HFF-Myc (cell line): ENCODE data around the gene SRSF1.

ENCODE experiments used
- DNase-seq: peaks from one replicate; pipeline ENCODE4 v3.0.0-alpha.2; 2011; ENCODE audit warnings: low read depth; ENCODE audit errors: extremely low read depth
- H3K4me3 ChIP-seq: replicated peaks from 2 replicates; pipeline ENCODE4 v1.5.1; 2011; ENCODE audit warnings: low read depth, mild to moderate bottlenecking, control low read depth, low read length
- CTCF ChIP-seq: IDR thresholded peaks from 2 replicates; pipeline ENCODE4 v1.5.1; 2012; ENCODE audit warnings: mild to moderate bottlenecking, low read depth, low read length, control low read depth; ENCODE audit errors: missing control alignments

SRSF1 gene

DNA sequence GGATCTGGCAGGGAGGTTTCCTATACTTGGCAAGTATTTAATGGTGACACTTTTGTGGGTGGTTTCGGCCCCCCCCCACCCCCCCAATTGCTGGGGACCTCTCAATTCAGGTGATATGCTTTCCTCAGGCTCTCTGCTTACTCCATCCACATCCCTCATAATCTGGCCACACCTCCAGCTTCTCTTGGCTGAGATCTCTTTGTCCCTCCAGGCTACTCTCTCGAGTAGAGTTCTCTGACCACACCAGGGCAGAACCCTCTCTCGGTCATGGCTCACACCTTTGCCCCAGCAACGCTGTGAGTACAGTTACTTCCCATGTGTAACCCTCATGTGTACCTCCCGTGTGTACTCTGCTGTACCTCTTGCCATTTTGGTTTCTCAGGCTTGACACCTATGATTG, 34.1 kb upstream of the SRSF1 start:
- H3K4me3 ChIP-seq: no peak overlapping the region
- no peak for DNase-seq
- TF ChIP-seq CTCF: no peak

- TF ChIP-seq CTCF: no peak
- no peak overlapping the region for H3K4me3 ChIP-seq
- no peak for DNase-seq
Measured at GRCh38 chr17:58040386-58040785, 33.3 kb upstream of the SRSF1 start.

- H3K4me3 ChIP-seq: no peak overlapping the region
- no peak for DNase-seq
- TF ChIP-seq CTCF: no peak
Measured at GRCh38 chr17:58039975-58040374, 32.9 kb upstream of the SRSF1 start.

DNA sequence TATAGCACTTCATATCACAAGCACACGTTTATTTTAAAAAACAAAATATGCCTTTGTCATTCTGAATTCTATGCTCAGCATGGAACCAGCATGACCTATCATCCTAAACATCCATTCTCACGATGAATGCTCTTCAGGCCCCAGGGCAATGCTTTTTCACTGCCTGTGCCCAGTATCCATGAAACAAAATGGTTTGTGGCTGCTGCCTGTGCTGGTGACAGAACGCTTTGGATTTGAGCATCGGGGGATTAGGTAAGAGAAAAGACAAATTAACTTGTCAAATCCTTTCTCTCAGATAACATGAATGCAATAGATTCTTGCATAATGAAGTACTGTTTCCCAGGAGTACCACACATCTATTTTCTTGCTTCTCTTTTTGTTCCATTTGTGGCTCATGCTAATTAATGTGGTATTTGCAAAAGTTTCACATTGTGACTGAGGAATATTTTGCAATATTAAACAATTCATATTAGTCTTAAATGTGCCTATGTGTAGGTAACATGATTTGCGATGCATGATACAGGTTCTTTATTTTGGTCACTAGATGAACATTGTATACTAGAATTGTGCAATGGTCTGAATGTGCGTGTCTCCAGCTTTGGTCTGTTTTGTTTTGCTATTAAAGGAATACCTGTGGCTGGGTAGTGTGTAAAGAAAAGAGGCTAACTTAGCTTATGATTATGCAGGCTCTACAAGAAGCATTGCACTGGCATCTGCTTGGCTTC, 25.8 kb upstream of the SRSF1 start:
- no peak overlapping the region for H3K4me3 ChIP-seq
- DNase-seq: no peak
- no peak for TF ChIP-seq CTCF

- DNase-seq: no peak
- no peak for TF ChIP-seq CTCF
- H3K4me3 ChIP-seq: no peak overlapping the region
Measured at GRCh38 chr17:58028578-58028977, 21.5 kb upstream of the SRSF1 start.

DNA sequence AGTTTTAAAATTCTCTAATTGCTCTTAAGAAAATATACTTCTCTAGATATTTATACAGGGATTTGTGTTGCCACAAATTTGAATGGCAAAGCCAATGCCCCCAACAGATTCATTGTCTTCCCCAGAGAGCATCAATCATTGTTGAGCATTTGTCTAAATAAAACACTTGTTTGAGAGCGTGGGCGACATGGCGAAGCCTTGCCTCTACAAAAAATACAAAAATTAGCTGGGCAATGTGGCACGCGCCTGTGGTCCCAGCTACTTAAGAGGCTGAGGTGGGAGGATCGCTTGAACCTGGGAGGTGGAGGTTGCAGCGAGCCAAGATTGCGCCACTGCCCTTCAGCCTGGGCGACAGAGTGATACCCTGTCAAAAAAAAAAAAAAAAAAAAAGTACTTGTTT, 13.4 kb upstream of the SRSF1 start:
- no peak for TF ChIP-seq CTCF
- DNase-seq: no peak
- no peak overlapping the region for H3K4me3 ChIP-seq

GRCh38 chr17:58019521-58019920, 12.5 kb upstream of the SRSF1 start:
- DNase-seq: no peak
- no peak for TF ChIP-seq CTCF
- H3K4me3 ChIP-seq: no peak overlapping the region
